Adrenal gland (tissue), 12 donors: ENCODE measurements around the gene VPS50. TPM values are rescaled to one million over a fixed set of nuclear protein-coding genes. Genes with fewer than 3 reads are reported as not detected.

Experiments used
- DNase-seq, 7 donors: peaks; one replicate each; pipeline ENCODE4 v3.0.0-alpha.2; 2019 to 2020
- H3K27ac ChIP-seq, 5 donors: fragments of 200-600 bp; sonication (generic) in 4 of 5; 1 replicate in 3 of 5; 2 replicates in 2 of 5; pipeline versions ENCODE4 v1.5.1 to v1.8.0; 2016 to 2020; ENCODE audit warnings: mild to moderate bottlenecking in 1 of 5
- H3K27me3 ChIP-seq: fragments of 200-600 bp; 2 replicates; pipeline ENCODE4 v1.8.0; 2021
- H3K36me3 ChIP-seq, 2 donors: fragments of 200-600 bp; replicated peaks in 1 of 2; 1 replicate in 1 of 2; 2 replicates in 1 of 2; pipeline versions ENCODE4 v1.5.1 to v1.8.0; 2018 to 2022
- H3K4me1 ChIP-seq, 2 donors: fragments of 200-600 bp; replicated peaks in 1 of 2; 1 replicate in 1 of 2; 2 replicates in 1 of 2; pipeline versions ENCODE4 v1.5.1 to v1.8.0; 2018 to 2021
- H3K4me3 ChIP-seq, 4 donors: fragments of 200-600 bp; sonication (generic) in 3 of 4; one replicate each; pipeline ENCODE4 v1.5.1; 2016 to 2018
- H3K9me3 ChIP-seq, 3 donors: fragments of 200-600 bp; sonication (generic) in 1 of 3; replicated peaks in 1 of 3; 1 replicate in 2 of 3; 2 replicates in 1 of 3; pipeline versions ENCODE4 v1.5.1 to v1.8.0; 2016 to 2021
- CTCF ChIP-seq, 6 experiments: fragments of 450-650 bp in 4 of 6; fragments of 200-600 bp in 2 of 6; sonication (generic) in 1 of 6; IDR thresholded peaks; 1 replicate in 5 of 6; 2 replicates in 1 of 6; pipeline versions ENCODE4 v1.5.1 to v1.8.0; 2016 to 2021; ENCODE audit warnings: antibody characterized with exemption in 6 of 6, mild to moderate bottlenecking in 2 of 6, moderate library complexity in 1 of 6
- POLR2A ChIP-seq, 2 donors: fragments of 450-650 bp; IDR thresholded peaks; one replicate each; pipeline ENCODE4 v1.6.1; 2017; ENCODE audit warnings: antibody characterized with exemption in 2 of 2, mild to moderate bottlenecking in 2 of 2, moderate library complexity in 1 of 2
- WGBS, 4 donors: extraction: QIAGEN DNeasy Blood & Tissue Kit in 2 of 4; methylation state at CpG; one replicate each; pipeline versions ENCODE4 v1.1.5 to v1.1.7; 2013 to 2017; 5-methylcytosine and 5-hydroxymethylcytosine counted together
- intact Hi-C, 2 donors: fragments of 100-400 bp; cut with DNase I; formaldehyde crosslinking; loops; one replicate each; pipeline versions ENCODE4 v1.14.1 to v1.15.0; 2022 to 2023
- polyA plus RNA-seq, 3 donors: library from polyadenylated mRNA; stranded (reverse); fragments of 200-250 nt in 2 of 3; fragments of 350-450 nt in 1 of 3; fragmentation: Illumina TruSeq in 1 of 3; extraction: RNeasy Lipid Tissue Mini Kit (QIAGEN cat#74804) in 1 of 3; gene quantifications; one replicate each; pipeline ENCODE4 v1.2.3, GENCODE V29; 2013 to 2014
- total RNA-seq, 9 donors: library from RNA; depleted of rRNA in 4 of 9; stranded (reverse); fragments of >200 nt in 4 of 9; fragments of 120-200 nt in 1 of 9; fragmentation: NEBNext Ultra II Directional in 1 of 9; extraction: Animal tissue kit (Norgen Biotek cat#: 25700) in 1 of 9; gene quantifications; one replicate each; pipeline versions ENCODE4 v1.1.0 to v1.2.4, GENCODE V29; 2013 to 2023
- donor health status: healthy with polysubstance abuse.
- donor health status: Bipolar disorder and iron deficiency.
- donor health status: DM: yes; HTN: yes; CAD: no.
- donor health status: DM: no; HTN: no; CAD: no.
- donor health status: DM: no; HTN: no; CAD: no.
- donor health status: DM: yes; HTN: yes; CAD: no.

Gene VPS50
- total and polyA plus RNA-seq, 12 donors = 6.9 to 60.6 (median 24.0) TPM

DNA sequence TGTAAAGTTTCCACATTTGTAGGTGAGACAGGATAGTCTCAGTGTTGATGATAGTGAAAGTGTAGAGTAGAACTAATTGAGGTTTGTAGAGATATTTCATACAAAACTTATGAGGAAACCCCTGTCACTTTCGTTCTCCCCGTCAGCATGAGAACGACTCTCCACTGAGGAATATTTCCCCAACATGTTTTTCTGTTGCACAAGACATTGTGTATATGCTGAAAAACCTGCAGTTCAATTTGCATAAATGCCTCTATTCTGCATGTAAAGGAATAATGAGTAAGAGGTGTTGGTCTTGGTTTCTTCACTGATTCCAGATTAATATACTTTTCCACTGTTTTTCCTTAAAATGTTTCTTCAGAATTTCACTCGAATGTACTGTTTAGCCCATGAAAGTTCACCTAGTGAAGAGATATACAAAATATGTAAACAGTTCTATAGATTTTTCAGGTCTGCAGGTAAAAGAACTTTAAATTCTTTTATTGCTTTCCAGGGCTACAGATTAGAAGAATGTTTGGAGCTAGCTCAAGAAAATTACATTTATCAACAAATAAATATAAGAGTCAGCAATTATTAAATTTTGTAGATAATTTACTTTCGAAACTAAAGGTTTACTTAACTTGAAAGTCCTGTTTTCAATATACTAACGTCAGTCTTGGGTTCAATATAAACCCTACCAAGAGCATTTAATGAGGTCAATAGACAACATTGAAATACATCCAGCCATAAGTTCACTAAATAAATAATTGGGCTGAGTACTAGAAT is 43.1 kb upstream of the VPS50 start:
- intact Hi-C loops = no loop called here
- H3K4me1 ChIP-seq = no peaks in the 10 kb centered on the region
- TF ChIP-seq POLR2A (IDR thresholded peaks at IDR 0.05) (no peak), CTCF (IDR thresholded peaks at IDR 0.05) (no peak)
- H3K27ac ChIP-seq = no peak overlapping the region
- no peak for DNase-seq
- 57 to 68% (median 61%) methylated on average over 6 of the region's 6 CpGs for WGBS, 4 donors
- no peaks in the 10 kb centered on the region for H3K36me3 ChIP-seq
- no peaks in the 10 kb centered on the region for H3K9me3 ChIP-seq
- peaks cover 8% of the 10 kb centered on the region for H3K27me3 ChIP-seq
- no peak overlapping the region for H3K4me3 ChIP-seq

GRCh38 chr7:93194386-93194785 is 37.8 kb upstream of the VPS50 start:
- TF ChIP-seq CTCF (IDR thresholded peaks at IDR 0.05) (no peak), POLR2A (IDR thresholded peaks at IDR 0.05) (no peak)
- Histone ChIP-seq H3K4me1 (no peaks in the 10 kb centered on the region), H3K27ac (no peak overlapping the region), H3K9me3 (no peaks in the 10 kb centered on the region), H3K36me3 (no peaks in the 10 kb centered on the region), H3K4me3 (no peak overlapping the region), H3K27me3 (peaks cover 8% of the 10 kb centered on the region)
- DNase-seq = no peak
- 62 to 75% (median 70%) methylated on average over 3 of the region's 3 CpGs for WGBS, 4 donors
- intact Hi-C loops = no loop called here

- H3K36me3 ChIP-seq = no peaks in the 10 kb centered on the region
- DNase-seq = no peak
- no peak overlapping the region for H3K4me3 ChIP-seq
- intact Hi-C loops = no loop called here
- H3K4me1 ChIP-seq = no peaks in the 10 kb centered on the region
- 75 to 84% (median 79%) methylated on average over 2 of the region's 2 CpGs for WGBS, 4 donors
- H3K27me3 ChIP-seq = peaks cover 8% of the 10 kb centered on the region
- H3K9me3 ChIP-seq = no peaks in the 10 kb centered on the region
- H3K27ac ChIP-seq = no peak overlapping the region
- TF ChIP-seq CTCF (IDR thresholded peaks at IDR 0.05) = no peak
- no peak for TF ChIP-seq POLR2A (IDR thresholded peaks at IDR 0.05)
Measured at GRCh38 chr7:93196336-93196735, 35.8 kb upstream of the VPS50 start.

- TF ChIP-seq CTCF (IDR thresholded peaks at IDR 0.05) (no peak), POLR2A (IDR thresholded peaks at IDR 0.05) (no peak)
Measured at GRCh38 chr7:93198472-93198871, 33.7 kb upstream of the VPS50 start.

More at GRCh38 chr7:93198472-93198871, 33.7 kb upstream of the VPS50 start:
- H3K4me3 ChIP-seq = no peak overlapping the region
- peaks cover 2% of the 10 kb centered on the region for H3K27me3 ChIP-seq
- no peaks in the 10 kb centered on the region for H3K4me1 ChIP-seq
- intact Hi-C loops = no loop called here
- no peaks in the 10 kb centered on the region for H3K36me3 ChIP-seq
- H3K9me3 ChIP-seq = no peaks in the 10 kb centered on the region
- no peak for DNase-seq
- no peak overlapping the region for H3K27ac ChIP-seq
